DOHH2 (cell line): ENCODE measurements around the gene MXRA5.
"Not testable (repeated sequence)": the region's sequence is repeated elsewhere in the genome, so short reads cannot be mapped to it uniquely, and the experiment has no call there.

ENCODE experiments used
- CTCF ChIP-seq: fragments of 200-600 bp; sonication (generic); IDR thresholded peaks from one replicate; pipeline ENCODE4 v1.5.1; 2014; ENCODE audit warnings: antibody characterized with exemption, mild to moderate bottlenecking, low read depth, low read length; ENCODE audit not compliant: poor library complexity, severe bottlenecking
- EZH2phosphoT487 ChIP-seq: fragments of 200-600 bp; sonication (generic); IDR thresholded peaks from 2 replicates; pipeline ENCODE4 v1.6.1; 2017; ENCODE audit warnings: borderline replicate concordance, mild to moderate bottlenecking, antibody characterized with exemption, low read length, moderate library complexity, mixed read lengths

- not testable (repeated sequence) for TF ChIP-seq CTCF, EZH2phosphoT487
These were observed 29.5 kb upstream of the MXRA5 start for GRCh38 chrX:3375878-3376508.
